ENCODE results near the gene ANKRD31.
A peak's percentile ranks its signal among the peaks of the same experiment; 100 is the strongest.

The ANKRD31 gene

DNA sequence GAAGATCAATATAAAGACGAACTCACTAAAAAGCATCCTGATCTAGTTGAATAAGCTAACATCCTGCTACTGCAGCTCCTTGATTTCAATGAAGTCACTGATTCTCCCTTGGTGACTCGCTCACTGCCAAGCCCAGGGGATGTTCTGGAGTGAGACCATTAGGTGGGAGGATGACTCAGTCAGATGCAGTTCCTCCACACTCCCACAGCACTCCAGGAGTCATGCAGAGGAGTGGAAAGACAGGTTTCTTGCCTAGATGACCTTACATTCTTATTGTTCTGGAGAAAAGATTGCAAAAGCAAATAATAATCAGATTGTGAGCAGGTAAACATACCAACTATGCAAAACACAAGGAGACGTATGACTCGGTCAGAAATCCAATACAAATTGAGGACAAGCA, 199.6 kb downstream of the ANKRD31 start:
- DNase-seq (ENCODE audit: low read depth), result peak; percentile 90

GRCh38 chr5:75034137-75034739, 202.4 kb downstream of the ANKRD31 start:
- no peak for DNase-seq (ENCODE audit: low read depth)

GRCh38 chr5:75031366-75031765, 205.3 kb downstream of the ANKRD31 start:
- DNase-seq (ENCODE audit: low read depth), result no peak

DNA sequence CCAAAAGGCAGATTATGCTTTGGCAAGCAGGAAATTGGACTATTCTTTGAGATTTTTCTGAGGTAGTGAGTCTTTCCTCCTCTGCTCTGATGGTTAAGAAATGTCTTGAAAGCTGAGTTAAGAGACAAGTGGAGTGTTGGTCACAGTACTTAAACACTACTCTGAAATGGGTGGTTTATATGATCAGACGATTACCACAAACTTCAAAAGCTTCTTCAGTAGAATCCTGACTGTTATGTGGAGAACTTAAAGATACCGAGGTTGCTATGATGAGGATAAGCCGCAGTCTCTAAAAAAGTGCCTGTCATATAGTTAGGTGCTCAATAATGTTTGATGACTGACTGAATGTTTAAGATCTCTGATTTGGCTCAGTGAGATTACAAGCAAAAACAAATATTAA, 208.6 kb downstream of the ANKRD31 start:
- DNase-seq (ENCODE audit: low read depth), result no peak

DNA sequence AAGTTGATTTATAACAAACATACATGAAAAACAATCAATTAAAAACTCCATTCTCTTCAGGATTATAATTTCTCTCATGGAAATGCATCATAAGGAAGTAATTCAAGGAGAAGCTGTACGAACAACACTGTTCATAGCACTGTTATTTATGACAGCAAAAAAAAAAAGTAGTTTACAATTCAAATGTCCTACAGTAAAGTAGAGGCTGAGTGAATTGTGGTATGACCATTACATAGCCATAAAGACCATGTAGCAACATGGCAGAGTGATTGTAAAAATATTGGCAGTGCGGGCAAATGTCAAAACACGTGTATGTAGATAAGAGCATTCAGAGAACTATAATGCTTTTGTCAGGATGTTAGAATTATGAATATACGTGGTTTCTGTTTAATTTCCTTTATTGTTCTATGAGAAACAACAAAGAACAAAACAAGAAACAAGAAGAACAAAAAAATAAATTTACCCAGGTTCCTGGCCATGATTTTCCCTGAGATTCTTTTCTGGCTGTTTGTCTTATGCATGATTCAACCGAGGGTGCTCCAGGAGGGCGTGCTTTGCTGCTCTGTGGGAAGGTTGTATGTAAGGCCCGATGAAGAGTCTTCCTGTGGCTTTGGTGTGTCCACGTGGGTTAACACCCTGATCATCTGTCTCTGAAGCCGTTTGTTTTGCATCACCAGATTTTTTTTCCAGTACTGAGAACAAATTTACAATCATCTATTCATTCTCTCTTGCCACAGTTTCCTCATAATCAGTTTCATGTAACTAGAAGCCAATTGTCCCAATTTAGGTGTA, 213.1 kb downstream of the ANKRD31 start:
- peak; percentile 79 for DNase-seq (ENCODE audit: low read depth)

DNA sequence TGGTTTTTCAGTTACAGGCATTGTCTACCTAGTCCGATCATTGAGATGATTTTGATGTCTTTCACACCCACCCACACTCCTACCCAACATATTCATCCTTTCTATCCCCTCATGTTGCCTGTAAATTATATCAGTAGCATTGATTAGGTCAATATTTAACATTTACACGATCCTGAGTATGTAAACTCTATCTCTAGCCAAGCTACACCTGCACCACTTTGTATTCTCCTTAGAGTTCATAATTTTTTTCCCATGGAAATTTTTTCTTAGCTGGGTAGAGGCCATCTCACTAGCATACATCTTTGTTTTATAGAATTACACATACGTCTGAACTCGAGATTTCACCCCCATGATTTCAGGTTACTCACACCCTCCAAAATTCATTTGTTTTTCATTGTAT, 214.9 kb downstream of the ANKRD31 start:
- no peak for DNase-seq (ENCODE audit: low read depth)

DNA sequence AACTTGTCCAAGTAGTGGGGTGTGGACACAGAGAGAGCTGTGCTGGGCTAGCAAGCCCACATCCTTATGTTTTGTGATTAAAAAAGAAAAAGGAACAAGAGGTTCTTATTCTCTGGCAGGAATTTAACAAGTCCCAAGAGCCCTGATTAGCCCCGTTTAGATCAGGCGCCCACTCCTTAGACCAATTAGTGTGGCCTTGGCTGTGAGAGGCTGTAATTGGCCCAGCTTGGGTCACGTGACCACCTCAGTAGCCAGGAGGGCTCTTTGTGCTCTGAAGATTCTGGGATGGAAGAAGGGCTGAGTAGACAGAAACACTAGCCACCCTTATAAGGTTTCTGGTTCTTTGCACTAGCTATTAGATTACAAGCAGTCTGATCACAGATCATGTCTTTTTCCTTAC, 215.5 kb downstream of the ANKRD31 start:
- DNase-seq (ENCODE audit: low read depth), result no peak

DNA sequence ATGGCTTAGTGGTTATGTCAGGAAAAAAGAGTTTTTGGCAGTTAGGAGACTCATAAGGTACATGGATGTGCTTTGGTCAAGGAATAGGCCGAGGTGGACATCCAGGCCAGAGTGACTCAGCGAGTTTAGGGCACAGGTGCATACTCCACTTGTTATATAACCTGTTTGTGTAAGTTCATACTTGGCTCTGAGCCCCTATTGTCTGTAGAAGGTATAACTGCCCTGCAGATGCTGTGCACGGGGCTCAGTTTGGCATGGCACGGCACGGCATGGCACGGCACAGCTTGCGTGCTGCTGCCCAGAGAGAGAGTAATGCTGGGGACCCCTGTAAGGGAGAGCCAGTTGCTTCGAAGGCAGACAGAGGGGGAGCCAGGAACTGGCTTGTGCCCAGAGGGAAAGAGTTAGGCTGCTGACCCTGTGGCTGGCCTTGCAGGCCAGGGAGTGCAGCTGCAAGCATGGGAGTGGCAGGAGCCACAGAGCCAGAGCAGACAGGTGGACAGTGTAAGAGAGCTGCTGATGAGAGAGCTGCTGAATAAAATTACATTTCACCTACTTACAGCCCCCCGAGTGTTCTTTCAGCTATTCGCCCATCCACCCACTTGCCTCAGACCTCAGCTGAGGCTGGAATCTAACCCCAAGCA, 216.5 kb downstream of the ANKRD31 start:
- no peak for DNase-seq (ENCODE audit: low read depth)

GRCh38 chr5:75018805-75019587, 217.7 kb downstream of the ANKRD31 start:
- peak; percentile 38 for DNase-seq (ENCODE audit: low read depth)

All from amniotic epithelial cell (primary cell).